ENCODE results near the gene DHRS3.

- TF ChIP-seq POLR2A (IDR thresholded peaks at IDR 0.05) (no peak), CTCF (IDR thresholded peaks at IDR 0.05) (no peak)
Measured at GRCh38 chr1:12661606-12662219, 43.7 kb upstream of the DHRS3 start.
